HepG2 (cell line): Measurements from ENCODE around the gene TIMM44. TPM values are rescaled to one million over a fixed set of nuclear protein-coding genes. Genes with fewer than 3 reads are reported as not detected.
A peak's percentile ranks its signal among the peaks of the same experiment; 100 is the strongest.

Source experiments
- ARID5B ChIP-seq: IDR thresholded peaks from 2 replicates; pipeline ENCODE4 v1.4.0; 2020; ENCODE audit warnings: mild to moderate bottlenecking, missing genetic modification reagents
- ATRX ChIP-seq: sonication (generic); formaldehyde crosslinking; IDR thresholded peaks from 2 replicates; pipeline ENCODE4 v1.4.0; 2020; ENCODE audit warnings: missing genetic modification reagents, borderline replicate concordance
- BRF2 ChIP-seq: sonication (generic); formaldehyde crosslinking; IDR thresholded peaks from 2 replicates; pipeline ENCODE4 v1.8.1; 2022; ENCODE audit warnings: mild to moderate bottlenecking, missing genetic modification reagents
- DPF2 ChIP-seq: sonication (generic); formaldehyde crosslinking; IDR thresholded peaks from 2 replicates; pipeline ENCODE4 v1.4.0; 2020; ENCODE audit warnings: mild to moderate bottlenecking, low read depth, missing genetic modification reagents, borderline replicate concordance
- IKZF1 ChIP-seq: fragments of 450-650 bp; IDR thresholded peaks from 2 replicates; pipeline ENCODE4 v1.7.1; 2016
- MTF2 ChIP-seq: sonication (generic); formaldehyde crosslinking; IDR thresholded peaks from 2 replicates; pipeline ENCODE4 v1.5.0; 2020; ENCODE audit warnings: missing genetic modification reagents, borderline replicate concordance
- MYC ChIP-seq: sonication (generic); formaldehyde crosslinking; IDR thresholded peaks from 2 replicates; pipeline ENCODE4 v1.9.0; 2021; ENCODE audit warnings: missing genetic modification reagents, borderline replicate concordance
- PAWR ChIP-seq: sonication (generic); formaldehyde crosslinking; IDR thresholded peaks from 2 replicates; pipeline ENCODE4 v1.4.0; 2020; ENCODE audit warnings: missing genetic modification reagents, mild to moderate bottlenecking, borderline replicate concordance
- RFX3 ChIP-seq: IDR thresholded peaks from 2 replicates; pipeline ENCODE4 v1.6.1; 2016; ENCODE audit warnings: missing biosample characterization, missing genetic modification reagents
- SSRP1 ChIP-seq: IDR thresholded peaks from 2 replicates; pipeline ENCODE4 v1.6.1; 2016; ENCODE audit warnings: control low read depth
- TBL1XR1 ChIP-seq: fragments of 150-350 bp; IDR thresholded peaks from 2 replicates; pipeline ENCODE4 v1.6.1; 2014; ENCODE audit warnings: borderline replicate concordance, low read length; ENCODE audit not compliant: partially characterized antibody
- U2AF1 ChIP-seq: fragments of 200-400 bp; formaldehyde crosslinking; optimal IDR thresholded peaks from 2 replicates; pipeline ENCODE3; 2017; ENCODE audit warnings: mild to moderate bottlenecking, low read depth, low read length
- ZBTB2 ChIP-seq: sonication (generic); formaldehyde crosslinking; IDR thresholded peaks from 2 replicates; pipeline ENCODE4 v1.8.0; 2022; ENCODE audit warnings: low read depth, missing genetic modification reagents
- ZFP82 ChIP-seq: sonication (generic); formaldehyde crosslinking; IDR thresholded peaks from 2 replicates; pipeline ENCODE4 v1.5.1; 2020; ENCODE audit warnings: mild to moderate bottlenecking, missing genetic modification reagents, borderline replicate concordance
- ZNF143 ChIP-seq: sonication (generic); formaldehyde crosslinking; IDR thresholded peaks from 2 replicates; pipeline ENCODE4 v1.4.0; 2020; ENCODE audit warnings: missing genetic modification reagents
- ZNF224 ChIP-seq: sonication (generic); formaldehyde crosslinking; IDR thresholded peaks from 2 replicates; pipeline ENCODE4 v1.5.0; 2020; ENCODE audit warnings: mild to moderate bottlenecking, missing genetic modification reagents
- ZNF282 ChIP-seq: fragments of 450-650 bp; IDR thresholded peaks from 2 replicates; pipeline ENCODE4 v1.6.1; 2018; ENCODE audit not compliant: partially characterized antibody
- ZNF30 ChIP-seq: sonication (generic); formaldehyde crosslinking; IDR thresholded peaks from 2 replicates; pipeline ENCODE4 v1.5.0; 2020; ENCODE audit warnings: mild to moderate bottlenecking, missing genetic modification reagents
- ZNF441 ChIP-seq: sonication (generic); formaldehyde crosslinking; IDR thresholded peaks from 2 replicates; pipeline ENCODE4 v1.7.0; 2021; ENCODE audit warnings: missing genetic modification reagents, borderline replicate concordance
- ZNF484 ChIP-seq: sonication (generic); formaldehyde crosslinking; IDR thresholded peaks from 2 replicates; pipeline ENCODE4 v1.5.1; 2020; ENCODE audit warnings: mild to moderate bottlenecking, low read depth, missing genetic modification reagents, borderline replicate concordance
- ZNF546 ChIP-seq: sonication (generic); formaldehyde crosslinking; conservative IDR thresholded peaks from 2 replicates; pipeline ENCODE4 v1.8.1; 2023; ENCODE audit warnings: mild to moderate bottlenecking, missing genetic modification reagents
- ZNF569 ChIP-seq: sonication (generic); formaldehyde crosslinking; IDR thresholded peaks from 2 replicates; pipeline ENCODE4 v1.5.0; 2020; ENCODE audit warnings: mild to moderate bottlenecking, missing genetic modification reagents, moderate library complexity, borderline replicate concordance
- ZNF768 ChIP-seq: sonication (generic); formaldehyde crosslinking; IDR thresholded peaks from 2 replicates; pipeline ENCODE4 v1.4.0; 2020; ENCODE audit warnings: missing genetic modification reagents
- ZNF777 ChIP-seq: sonication (generic); formaldehyde crosslinking; IDR thresholded peaks from 2 replicates; pipeline ENCODE4 v1.4.0; 2020; ENCODE audit warnings: missing genetic modification reagents
- ZSCAN21 ChIP-seq: sonication (generic); formaldehyde crosslinking; IDR thresholded peaks from 2 replicates; pipeline ENCODE4 v1.8.0; 2022; ENCODE audit warnings: mild to moderate bottlenecking, missing genetic modification reagents, moderate library complexity, borderline replicate concordance
- ZZZ3 ChIP-seq: sonication (generic); formaldehyde crosslinking; IDR thresholded peaks from 2 replicates; pipeline ENCODE4 v1.4.0; 2020; ENCODE audit warnings: missing genetic modification reagents, mild to moderate bottlenecking, borderline replicate concordance
- polyA plus RNA-seq, 8 experiments: library from polyadenylated mRNA; depleted of rRNA in 3 of 8; stranded (reverse) in 7 of 8; unstranded in 1 of 8; fragments of >200 nt; fragmentation: Illumina TruSeq in 4 of 8; extraction: Trizol in 4 of 8; gene quantifications; 2 replicates each; pipeline versions ENCODE4 v1.2.1 to v1.2.3, GENCODE V29; 2011 to 2016; ENCODE audit warnings: low read depth in 4 of 8, missing spikeins in 1 of 8, mixed read lengths in 1 of 8; ENCODE audit not compliant: insufficient read depth in 1 of 8
- total RNA-seq, 5 experiments: library from RNA; depleted of rRNA; stranded (reverse); fragments of >200 nt; fragmentation: Illumina TruSeq; extraction: Trizol; gene quantifications; 2 replicates each; pipeline ENCODE4 v1.2.3, GENCODE V29; 2016; ENCODE audit warnings: low read depth in 1 of 5

Gene TIMM44
- total and polyA plus RNA-seq, 2 of the 13 experiments (the other 11 are each of a cell fraction or from before 2014, with no cell fraction given) = 42.9 to 72.6 TPM

- TF ChIP-seq MTF2 (CRISPR knock-in tag) (no peak), ZNF569 (CRISPR knock-in tag) (no peak), U2AF1 (no peak), ZNF282 (no peak), ZNF484 (CRISPR knock-in tag) (0 out of 2 replicates have a peak, but pooled peaks have one; percentile 9), BRF2 (no peak), ZNF546 (CRISPR knock-in tag) (no peak), TBL1XR1 (no peak), ZNF30 (no peak), ATRX (no peak), ZNF143 (no peak), ZBTB2 (no peak), RFX3 (CRISPR knock-in tag) (no peak; the same call in 1 of the 2 replicates), ZNF441 (CRISPR knock-in tag) (no peak), ZZZ3 (CRISPR knock-in tag) (no peak), ARID5B (CRISPR knock-in tag) (no peak), ZNF224 (CRISPR knock-in tag) (no peak; the same call in 1 of the 2 replicates), PAWR (CRISPR knock-in tag) (no peak), MYC (no peak), ZSCAN21 (no peak), ZFP82 (CRISPR knock-in tag) (no peak), DPF2 (CRISPR knock-in tag) (no peak), ZNF768 (CRISPR knock-in tag) (no peak), ZNF777 (CRISPR knock-in tag) (no peak), IKZF1 (no peak), SSRP1 (CRISPR knock-in tag) (peak; percentile 68; the same call in 1 of the 2 replicates)
These were observed 803 bp upstream of the TIMM44 start (continued) for GRCh38 chr19:7944177-7944761.
